ENCODE results near the gene CGB5. TPM values are rescaled to one million over a fixed set of nuclear protein-coding genes. Genes with fewer than 3 reads are reported as not detected.
A peak's percentile ranks its signal among the peaks of the same experiment; 100 is the strongest.

CGB5 gene
- total RNA-seq, 1 experiment from 2014 or later: 35.7 TPM

DNA sequence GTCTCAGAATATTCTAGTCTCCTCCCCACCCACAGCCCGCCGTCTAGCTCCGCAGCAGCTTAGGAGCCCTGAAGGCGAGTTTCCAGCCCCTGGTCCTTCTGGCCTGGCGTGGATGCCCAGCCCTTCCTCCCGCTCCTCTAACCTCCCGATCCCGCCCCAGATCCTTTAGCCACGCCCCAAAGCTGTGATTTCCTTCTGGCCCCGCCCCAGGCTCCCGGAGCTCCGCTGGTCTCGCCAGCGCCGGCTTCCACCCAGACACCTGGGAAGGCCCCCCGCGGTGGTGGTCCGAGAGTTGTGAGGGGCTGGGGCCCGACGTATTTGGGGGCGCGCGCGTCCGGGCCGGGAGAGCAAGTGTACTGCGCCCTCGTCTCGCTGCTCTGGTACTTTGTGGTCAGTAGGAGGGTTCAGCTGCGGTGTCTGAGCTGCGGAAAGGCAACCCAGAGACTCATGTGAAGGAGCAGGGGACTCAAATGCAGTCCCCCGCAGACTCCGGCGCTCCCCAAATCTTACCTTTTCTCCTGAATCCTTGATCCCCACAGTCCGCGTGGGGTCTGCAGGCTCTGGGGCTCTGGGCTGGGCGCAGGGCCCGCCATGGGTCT is 14.1 kb downstream of the CGB5 start, which contains the start of gene CGB7:
TSS of gene CGB7 (minus strand) at position 114 of the 599 bp plus-strand sequence. CDS start 2,374 bp downstream, outside the sequence.
- DNase-seq (ENCODE audit: low read depth): peak; percentile 84

DNA sequence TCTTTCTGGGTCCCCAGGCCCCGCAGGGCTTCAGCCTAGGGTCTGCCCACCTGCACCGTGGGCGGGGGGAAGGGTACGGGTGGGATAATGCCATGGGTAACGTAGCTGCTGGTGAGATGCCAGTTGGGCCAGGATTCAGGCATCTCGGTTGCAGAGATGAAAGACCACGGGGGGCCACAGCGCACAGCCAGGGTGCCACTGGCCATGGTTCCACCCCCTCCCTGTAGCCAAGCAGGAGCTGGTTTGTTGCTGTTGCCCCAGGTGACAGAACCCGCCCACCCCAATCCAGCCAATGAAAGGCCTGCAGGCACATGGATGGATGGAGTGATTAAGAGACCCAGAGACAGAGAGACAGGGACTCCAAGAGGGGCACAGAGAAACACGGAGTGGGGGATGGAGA is 14.9 kb downstream of the CGB5 start:
- peak; percentile 57 for DNase-seq (ENCODE audit: low read depth)

DNA sequence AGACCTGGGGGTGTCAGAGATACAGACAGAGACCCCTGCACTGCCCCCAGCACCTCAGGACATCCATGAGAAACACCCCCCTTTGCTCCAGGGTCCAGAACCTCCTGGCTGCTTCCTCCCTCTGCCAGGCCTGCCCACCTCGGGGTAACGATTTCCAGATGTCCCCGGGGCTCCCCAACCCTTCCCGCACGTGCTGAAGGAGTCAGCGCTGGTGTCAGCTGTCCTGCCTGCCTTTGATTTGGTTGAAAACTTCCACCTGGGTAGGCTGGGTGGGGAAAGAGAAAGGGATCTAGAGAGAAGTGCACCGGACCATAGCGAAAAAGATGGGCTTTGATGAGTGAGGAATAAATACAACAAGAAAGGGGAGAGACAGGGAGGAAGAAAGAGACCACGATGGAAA is 15.4 kb downstream of the CGB5 start:
- no peak for DNase-seq (ENCODE audit: low read depth)

DNA sequence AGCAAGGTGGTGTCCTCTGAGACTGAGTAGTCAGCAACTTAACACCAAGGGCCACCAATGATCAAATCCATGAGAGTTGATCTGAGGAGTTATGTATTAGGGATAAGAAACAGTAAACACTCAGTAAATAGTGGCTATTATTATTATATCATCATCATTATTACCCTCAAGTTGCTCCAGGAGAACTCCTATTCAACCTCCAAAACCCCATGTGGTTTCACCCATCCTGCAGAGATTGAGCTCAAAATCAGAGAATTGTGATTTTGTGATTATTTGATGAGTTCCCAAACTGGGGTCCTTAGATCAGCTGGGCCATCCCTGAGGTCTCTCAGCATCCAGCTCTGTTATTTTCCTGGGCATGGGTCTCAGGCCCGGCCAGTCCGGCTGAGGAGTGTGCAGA is 17.4 kb downstream of the CGB5 start:
- no peak for DNase-seq (ENCODE audit: low read depth)

DNA sequence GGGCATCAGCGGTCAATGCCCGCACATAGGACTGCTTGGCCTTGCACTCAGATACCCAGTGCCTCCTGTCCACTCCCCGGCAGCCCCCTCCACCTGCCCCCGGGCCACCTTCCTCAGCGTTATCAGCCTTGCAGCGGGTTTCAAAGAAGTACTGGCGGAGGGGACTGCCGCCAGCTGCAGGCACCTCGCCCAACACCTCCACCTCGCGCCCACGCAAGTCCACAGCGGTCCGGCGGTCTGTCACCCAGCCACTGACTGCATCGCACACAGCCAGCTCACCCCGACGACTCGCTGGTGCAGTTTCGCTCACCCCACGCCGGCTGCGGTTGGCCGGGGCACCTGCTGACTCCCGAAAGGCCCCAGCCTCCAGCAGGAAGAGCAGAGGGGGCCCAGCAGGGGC is 17.8 kb downstream of the CGB5 start:
- no peak for DNase-seq (ENCODE audit: low read depth)

DNA sequence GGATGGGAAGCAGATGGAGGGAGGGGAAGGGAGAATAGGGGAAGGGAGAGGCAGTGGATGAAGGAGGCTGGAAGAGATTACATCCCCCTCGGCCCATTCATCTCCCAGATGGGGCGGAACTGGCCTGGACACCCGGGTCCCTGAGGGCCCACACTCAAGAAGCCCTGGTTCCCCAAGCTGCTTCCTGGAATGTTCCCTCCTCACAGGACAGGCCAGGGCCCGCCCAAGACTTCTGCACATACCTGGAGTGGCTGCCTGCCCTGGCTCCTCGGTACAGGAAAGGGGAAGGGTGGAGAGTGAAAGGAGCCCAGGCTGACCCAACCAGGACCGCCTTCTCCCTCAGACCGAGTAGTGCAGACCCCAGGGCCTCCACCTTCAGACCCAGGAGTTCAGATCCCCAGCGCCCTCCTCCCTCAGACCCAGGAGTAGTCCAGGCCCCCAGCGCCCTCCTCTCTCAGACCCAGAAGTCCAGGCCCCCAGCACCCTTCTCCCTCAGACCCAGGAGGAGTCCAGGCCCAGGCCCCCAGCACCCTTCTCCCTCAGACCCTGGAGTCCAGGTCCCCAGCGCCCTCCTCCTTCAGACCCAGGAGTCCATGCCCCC is 20.5 kb downstream of the CGB5 start:
- no peak for DNase-seq (ENCODE audit: low read depth)

DNA sequence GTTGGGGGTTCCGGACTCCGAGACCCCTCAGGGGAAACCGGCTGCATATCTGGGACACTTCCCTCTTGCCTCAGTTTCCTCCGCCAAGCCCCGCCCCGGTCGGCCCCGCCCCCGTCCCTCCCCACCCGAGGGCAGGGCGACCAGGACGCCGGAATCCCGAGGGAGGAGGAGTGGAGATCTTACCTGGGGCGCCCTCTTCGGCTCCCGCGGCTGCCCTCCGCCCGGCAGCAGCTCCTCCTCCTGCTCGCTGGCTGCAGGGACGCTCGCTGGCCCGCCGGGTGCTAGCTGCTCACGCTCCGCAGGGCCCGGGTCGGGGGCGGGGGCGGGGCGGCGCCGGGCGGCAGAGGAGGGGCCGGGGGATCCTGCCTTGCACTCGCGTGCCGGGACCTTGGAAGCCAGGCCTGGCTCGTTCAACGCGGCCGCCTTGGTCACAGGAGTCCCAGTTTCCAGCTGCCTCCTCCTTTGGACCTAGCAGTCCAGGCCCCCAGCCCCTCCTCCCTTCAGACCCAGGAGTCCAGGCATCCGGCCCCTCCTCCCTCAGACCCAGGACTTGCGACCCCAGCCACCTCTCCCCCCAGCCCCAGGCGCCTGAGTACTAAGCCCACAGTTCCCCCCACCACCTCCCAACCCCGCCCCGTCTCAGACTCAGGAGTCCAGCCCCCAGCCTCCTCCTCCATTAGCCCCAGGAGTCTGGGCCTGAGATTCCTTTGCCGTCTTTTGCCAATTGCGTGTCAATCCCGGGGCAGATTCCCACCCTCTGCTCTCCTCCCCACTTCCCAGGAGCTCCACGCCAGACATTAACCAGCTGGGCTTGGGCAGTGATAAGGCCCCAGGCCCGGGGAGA is 21.3 kb downstream of the CGB5 start, which contains the start of gene NTF4:
TSS of gene NTF4 (minus strand) at position 51 of the 844 bp plus-strand sequence. CDS start 2,821 bp downstream, outside the sequence.
- peak; percentile 44 for DNase-seq (ENCODE audit: low read depth)

DNA sequence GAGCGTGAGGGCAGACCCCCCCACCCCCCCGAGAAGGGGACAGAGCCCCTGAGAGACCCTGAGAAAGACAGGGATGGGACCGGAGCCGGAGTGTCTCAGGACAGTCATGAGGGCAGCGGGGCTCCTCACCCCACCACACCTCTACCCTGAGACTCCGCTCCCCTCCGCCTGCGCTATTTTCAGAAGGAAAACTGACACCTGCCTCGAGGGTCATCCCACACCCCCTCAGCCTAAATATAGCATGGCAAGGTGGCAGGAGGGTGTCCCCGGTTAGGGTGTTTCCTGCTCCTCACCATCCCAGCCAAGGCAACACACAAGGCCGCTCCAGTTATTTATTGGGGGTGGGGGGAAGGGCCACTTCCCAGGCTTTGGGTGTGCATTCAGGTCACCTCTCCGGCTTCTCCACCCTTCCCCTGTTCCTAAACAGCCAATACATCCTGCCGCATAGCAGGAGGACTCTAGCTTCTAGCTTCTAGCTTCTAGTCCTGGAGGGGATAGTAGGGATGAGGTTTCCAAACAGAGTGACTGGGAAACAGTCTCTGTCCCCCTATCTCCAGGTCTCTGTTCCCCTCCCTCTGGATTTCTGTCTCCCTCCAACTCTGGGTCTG is 22.4 kb downstream of the CGB5 start:
- DNase-seq (ENCODE audit: low read depth): no peak

DNA sequence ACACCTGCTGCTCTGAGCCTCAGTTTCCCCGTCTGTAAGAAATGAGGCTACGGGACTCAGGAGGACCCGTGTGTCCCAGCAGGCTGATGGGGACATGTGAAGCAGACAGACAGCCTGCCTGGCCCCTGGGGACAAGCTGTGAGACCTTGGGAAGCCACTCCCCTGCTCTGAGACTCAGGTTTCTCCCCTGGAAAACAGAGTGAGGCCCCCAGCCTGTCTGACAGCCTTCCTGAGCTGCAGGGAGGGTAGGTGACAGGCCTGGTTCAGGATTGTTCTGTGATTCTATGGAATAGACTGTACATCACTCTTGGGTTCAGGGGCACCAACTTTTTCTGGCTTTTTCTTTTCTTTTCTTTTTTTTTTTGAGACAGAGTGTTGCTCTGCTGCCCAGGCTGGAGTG is 23.9 kb downstream of the CGB5 start:
- DNase-seq (ENCODE audit: low read depth): no peak

DNA sequence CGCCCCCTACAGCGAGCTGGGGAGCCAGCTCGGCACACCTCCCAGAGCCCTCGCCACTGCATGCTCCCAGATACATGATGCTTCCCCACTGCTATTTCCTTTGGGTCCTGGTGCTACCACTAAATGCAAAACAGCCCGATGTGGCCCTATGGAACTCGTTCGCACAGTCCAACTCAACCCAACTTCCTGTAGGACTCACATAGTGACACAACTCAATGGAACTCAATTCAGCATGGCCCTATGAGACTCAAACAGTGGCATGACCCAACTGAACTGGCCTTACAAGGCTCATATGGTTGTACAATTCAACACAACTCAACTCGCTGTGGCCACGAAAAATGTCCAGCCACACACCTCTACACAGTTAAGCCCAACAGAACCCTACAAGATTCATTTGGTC is 25.4 kb downstream of the CGB5 start:
- DNase-seq (ENCODE audit: low read depth): no peak

DNA sequence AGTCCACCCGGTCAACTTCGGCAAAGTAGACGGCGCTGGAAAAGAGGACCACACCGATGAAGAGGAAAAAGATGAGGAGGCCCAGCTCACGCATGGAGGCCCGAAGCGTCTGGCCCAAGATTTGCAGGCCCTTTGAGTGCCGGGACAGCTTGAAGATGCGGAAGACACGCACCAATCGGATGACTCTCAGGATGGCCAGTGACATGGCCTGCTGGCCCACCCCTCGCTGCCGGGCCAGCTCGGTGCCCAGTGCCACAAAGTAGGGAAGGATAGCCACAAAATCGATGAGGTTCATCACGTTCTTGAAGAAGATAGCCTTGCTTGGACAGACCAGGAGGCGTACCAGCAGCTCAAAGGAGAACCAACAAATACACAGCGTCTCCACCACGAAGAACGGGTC is 26.8 kb downstream of the CGB5 start:
- no peak for DNase-seq (ENCODE audit: low read depth)

DNA sequence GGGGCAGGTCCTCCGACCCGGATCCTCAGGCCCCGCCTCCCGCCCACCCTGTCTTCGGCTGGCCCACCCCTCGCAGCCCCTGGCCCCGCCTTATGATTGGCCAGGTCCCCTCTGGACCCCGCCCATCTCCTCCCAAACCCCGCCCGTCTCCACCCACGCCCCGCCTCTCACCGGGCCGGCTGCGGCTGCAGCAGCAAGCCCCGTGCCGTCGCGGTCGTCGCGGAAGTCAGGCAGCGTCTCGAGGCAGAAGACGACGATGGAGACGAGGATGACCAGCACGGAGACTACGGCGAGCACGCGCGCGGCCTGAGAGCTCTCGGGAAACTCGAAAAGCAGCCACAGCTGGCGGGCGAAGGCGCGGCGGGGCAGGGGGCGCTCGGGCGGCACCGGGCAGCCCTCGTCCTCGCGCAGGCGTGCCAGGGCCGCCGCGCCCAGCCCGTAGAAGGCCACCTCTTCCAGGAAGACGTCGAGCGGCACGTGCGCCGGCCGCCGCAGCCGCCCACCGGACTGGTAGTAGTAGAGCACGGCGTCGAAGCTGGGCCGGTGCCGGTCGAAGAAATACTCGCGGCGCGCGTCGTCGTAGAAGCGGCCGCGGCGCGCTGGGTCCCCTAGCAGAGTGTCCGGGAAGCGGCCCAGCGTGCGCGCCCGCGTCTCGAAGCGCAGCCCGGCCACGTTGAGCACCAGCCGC is 28.4 kb downstream of the CGB5 start:
- DNase-seq (ENCODE audit: low read depth): no peak

DNA sequence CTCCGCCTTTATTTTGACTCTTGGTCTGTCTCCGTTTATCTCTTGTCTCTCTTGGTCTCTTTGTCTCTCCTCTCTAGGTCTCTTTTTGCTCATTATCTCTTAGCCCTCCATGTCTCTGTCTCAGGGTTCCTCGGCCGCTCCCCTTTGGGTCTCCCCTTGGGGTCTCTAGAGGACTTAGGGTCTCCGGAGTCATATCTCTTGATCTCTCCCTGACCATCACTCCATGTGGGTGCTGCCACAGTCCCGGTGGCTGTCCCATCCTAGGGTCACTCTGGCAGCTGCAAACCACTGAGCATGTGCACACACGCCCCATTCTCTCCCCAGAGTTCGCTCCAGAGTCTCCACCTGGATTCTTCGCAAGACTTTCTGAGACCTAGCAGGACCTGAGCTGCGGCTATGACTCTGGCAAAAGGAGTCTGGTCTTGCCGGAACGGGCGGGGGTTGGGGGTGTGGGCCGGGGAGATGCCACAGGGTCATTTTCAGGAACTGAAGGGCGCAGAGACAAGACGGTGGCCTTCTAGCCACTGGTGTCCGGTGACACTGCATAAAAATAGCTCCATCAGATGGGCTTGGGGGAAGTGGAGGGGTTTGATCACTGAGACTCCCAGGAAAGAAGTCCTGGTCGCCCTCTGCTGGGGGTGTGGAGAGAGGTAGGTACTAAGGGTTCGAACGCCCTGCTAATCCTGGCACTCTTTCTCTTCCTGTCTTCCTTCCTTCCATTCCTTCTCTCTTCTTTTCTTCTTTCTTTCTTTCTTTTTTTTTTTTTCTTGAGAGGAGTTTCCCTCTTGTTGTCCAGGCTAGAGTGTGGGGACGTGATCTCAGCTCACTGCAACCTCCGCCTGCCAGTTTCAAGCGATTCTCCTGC is 30.1 kb downstream of the CGB5 start:
- DNase-seq (ENCODE audit: low read depth): peak; percentile 66

DNA sequence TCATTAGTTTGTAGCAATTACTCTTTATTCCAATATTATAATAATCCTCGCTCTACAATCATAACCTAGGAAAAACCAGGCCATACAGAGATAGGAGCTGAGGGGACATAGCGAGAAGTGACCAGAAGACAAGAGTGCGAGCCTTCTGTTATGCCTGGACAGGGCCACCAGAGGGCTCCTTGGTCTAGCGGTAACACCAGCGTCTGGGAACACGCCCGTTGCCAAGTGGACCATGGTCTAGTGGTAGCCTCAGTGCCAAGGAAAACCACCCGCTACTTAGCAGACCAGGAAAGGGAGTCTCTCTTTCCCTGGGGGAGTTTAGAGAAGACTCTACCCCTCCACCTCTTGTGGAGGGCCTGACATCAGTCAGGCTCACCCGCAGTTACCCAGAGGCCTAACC is 31.2 kb downstream of the CGB5 start:
- peak; percentile 73 for DNase-seq (ENCODE audit: low read depth)

DNA sequence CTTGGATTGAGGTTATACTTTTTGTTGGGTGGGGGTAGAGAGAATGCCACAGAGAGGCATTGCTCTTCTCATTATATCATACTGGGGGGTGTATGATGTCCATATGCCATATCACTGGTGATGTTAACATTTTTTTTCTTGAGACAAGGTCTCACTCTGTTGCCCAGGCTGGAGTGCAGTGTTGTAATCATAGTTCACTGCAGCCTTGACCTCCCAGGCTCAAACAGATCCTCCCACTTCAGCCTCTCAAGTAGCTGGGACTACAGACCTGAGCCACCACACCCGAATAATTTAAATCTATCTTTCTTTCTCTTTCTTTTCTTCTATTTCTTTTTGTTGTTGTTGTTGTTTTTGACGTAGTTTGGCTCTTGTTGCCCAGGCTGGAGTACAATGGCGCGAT is 36.7 kb downstream of the CGB5 start:
- DNase-seq (ENCODE audit: low read depth): no peak

DNA sequence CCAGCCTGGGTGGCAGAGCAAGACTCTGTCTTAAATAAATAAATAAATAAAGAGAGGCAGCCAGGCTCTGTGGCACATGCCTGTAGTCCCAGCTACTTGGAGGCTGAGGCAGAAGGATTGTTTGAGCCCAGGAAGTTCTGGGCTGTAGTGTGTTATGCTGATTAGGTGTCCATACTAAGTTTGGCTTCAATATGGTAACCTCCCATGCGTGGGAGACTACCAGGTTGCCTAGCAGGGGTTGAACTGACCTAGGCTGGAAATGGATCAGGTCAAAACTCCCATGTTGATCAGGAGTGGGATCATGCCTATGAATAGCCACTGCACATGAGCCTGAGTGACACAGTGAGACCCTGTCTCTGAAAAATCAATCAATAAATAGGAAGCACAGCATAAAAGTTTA is 37.6 kb downstream of the CGB5 start:
- no peak for DNase-seq (ENCODE audit: low read depth)

DNA sequence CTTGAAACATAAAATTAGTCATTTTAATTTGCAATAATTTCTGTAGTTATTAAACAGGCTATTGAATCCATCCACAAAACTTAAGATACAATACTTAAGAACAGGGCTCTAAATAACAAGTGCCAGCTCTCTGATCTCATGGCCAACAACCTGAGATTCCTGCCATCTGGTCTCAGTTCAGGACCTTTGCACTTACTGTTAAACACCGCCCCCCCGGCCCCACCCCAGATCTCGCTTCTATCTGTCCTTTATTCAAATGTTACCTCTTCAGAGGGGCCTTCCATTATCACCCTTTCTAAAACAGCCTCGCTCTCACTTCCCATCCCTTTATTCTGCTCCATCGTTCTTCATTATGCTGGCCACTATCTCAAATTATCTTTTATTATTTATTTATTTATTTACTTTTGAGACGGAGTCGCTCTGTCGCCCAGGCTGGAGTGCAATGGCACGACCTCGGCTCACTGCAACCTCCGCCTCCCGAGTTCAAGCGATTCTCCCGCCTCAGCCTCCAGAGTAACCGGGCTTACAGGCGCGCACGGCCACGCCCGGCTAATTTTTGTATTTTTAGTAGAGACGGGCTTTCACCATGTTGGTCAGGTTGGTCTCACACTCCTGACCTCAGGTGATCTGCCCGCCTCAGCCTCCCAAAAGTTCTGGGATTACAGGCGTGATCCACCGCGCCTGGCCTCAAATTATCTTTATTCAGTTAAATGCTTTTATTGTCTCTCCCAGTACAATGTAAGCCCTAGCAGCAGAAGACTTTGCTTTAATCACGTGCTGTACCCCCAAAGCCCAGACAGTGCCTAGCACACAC is 40.8 kb downstream of the CGB5 start:
- no peak for DNase-seq (ENCODE audit: low read depth)

DNA sequence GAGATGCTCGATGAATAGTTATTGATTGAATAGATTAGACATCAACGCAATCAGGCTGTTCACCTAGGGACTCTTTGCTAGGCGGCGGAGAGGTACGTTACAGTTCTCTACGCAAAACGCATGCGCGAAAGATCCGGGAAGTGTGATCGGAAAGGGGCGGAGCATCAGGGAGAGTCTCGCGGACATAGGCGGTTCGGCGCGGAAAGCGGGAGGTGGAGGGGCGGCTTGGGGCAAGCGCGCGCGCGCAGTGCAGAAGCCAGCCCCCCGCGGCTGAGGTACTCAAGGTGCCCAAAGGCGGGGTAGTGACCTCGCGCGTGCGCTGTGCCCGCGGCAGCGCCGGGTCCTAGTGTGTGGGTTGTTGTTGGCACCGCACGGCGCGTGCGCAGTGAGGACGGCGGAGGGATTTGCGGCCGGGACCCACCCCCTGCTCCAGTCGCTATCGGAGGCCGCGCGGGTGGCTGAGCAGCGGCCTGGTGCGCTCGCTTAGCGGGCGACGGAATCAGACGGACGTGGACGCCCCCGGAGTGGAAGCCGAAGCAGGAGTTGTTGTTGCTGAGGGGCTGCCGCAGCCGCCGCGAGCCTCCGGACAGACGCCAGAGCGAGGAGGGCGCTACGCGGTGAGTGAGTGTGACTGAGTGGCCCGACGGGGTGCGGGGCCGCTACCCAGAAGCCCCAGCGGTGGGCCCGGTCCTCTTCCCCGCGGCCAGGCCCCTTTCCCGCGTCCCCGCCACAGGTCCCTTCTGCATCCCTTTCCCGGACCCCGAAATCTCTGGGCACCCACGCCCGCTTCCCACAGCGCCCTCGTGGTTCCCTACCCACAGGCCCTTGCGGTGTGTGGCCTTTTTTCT is 41.6 kb downstream of the CGB5 start, which contains the start of gene SNRNP70:
TSS of gene SNRNP70 (plus strand) at position 432 of the 848 bp plus-strand sequence. CDS start 964 bp downstream, outside the sequence.
- peak; percentile 100 for DNase-seq (ENCODE audit: low read depth)

DNA sequence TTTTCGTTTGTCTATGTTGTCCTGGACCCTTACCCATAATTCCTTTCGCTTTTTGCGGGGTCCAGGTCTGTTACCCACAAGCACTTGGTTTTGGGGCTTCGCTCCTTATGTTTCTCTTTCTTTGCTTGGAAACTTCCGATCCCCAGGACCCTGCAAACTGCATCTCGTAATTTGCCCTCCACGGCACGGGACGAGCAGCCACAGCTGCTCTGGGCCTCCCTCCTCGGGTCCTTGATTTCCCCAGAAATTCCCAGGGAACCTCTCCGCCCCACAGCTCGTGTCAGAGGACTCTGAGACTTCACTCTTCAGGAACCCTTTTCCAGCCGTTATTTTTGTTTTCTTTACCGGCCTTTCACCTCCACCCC is 42.2 kb downstream of the CGB5 start:
- no peak for DNase-seq (ENCODE audit: low read depth)
